Measurements from ENCODE around the gene RHPN2.

- TF ChIP-seq CTCF (IDR thresholded peaks at IDR 0.05) (no peak), POLR2AphosphoS5 (IDR thresholded peaks at IDR 0.05) (no peak), POLR2A (IDR thresholded peaks at IDR 0.05) (no peak), EP300 (IDR thresholded peaks at IDR 0.05; ENCODE audit: low read depth) (no peak)
Measured at GRCh38 chr19:33048806-33049676, 15.6 kb downstream of the RHPN2 start.
